Measurements from ENCODE around the gene CNTNAP2.

DNA sequence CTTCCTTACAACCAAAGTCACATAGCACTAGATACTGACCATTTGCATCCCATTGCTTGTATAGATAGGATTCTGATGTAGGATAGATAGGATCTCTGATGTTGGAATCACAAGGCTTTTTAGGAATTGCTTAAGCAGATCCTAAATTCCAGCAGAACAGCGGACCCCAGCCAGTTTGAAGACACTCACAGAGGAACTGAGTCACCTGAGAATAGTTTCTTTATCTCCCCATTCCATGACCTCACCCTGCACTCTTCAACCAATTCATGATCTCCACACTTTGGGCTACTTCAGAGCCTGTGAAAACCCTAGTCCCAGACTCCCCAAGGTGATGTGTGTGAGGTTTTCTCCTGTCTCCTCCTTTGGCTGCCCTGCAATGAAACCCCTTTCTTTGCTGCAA, 179.4 kb downstream of the CNTNAP2 start:
- no peak for TF ChIP-seq ZNF114 (tag by site-specific recombination; IDR thresholded peaks at IDR 0.05)
- TF ChIP-seq, protein P1, sequence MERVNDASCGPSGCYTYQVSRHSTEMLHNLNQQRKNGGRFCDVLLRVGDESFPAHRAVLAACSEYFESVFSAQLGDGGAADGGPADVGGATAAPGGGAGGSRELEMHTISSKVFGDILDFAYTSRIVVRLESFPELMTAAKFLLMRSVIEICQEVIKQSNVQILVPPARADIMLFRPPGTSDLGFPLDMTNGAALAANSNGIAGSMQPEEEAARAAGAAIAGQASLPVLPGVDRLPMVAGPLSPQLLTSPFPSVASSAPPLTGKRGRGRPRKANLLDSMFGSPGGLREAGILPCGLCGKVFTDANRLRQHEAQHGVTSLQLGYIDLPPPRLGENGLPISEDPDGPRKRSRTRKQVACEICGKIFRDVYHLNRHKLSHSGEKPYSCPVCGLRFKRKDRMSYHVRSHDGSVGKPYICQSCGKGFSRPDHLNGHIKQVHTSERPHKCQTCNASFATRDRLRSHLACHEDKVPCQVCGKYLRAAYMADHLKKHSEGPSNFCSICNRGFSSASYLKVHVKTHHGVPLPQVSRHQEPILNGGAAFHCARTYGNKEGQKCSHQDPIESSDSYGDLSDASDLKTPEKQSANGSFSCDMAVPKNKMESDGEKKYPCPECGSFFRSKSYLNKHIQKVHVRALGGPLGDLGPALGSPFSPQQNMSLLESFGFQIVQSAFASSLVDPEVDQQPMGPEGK (tag by site-specific recombination; IDR thresholded peaks at IDR 0.05): no peak
- no peak for TF ChIP-seq ZNF23 (tag by site-specific recombination; IDR thresholded peaks at IDR 0.05; ENCODE audit: borderline replicate concordance)
- TF ChIP-seq, protein P2, sequence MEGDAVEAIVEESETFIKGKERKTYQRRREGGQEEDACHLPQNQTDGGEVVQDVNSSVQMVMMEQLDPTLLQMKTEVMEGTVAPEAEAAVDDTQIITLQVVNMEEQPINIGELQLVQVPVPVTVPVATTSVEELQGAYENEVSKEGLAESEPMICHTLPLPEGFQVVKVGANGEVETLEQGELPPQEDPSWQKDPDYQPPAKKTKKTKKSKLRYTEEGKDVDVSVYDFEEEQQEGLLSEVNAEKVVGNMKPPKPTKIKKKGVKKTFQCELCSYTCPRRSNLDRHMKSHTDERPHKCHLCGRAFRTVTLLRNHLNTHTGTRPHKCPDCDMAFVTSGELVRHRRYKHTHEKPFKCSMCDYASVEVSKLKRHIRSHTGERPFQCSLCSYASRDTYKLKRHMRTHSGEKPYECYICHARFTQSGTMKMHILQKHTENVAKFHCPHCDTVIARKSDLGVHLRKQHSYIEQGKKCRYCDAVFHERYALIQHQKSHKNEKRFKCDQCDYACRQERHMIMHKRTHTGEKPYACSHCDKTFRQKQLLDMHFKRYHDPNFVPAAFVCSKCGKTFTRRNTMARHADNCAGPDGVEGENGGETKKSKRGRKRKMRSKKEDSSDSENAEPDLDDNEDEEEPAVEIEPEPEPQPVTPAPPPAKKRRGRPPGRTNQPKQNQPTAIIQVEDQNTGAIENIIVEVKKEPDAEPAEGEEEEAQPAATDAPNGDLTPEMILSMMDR (tag by site-specific recombination; IDR thresholded peaks at IDR 0.05): no peak
- TF ChIP-seq ZNF121 (tag by site-specific recombination; IDR thresholded peaks at IDR 0.05): no peak
- no peak for TF ChIP-seq ZNF24 (tag by site-specific recombination; IDR thresholded peaks at IDR 0.05)
- TF ChIP-seq, protein P3, sequence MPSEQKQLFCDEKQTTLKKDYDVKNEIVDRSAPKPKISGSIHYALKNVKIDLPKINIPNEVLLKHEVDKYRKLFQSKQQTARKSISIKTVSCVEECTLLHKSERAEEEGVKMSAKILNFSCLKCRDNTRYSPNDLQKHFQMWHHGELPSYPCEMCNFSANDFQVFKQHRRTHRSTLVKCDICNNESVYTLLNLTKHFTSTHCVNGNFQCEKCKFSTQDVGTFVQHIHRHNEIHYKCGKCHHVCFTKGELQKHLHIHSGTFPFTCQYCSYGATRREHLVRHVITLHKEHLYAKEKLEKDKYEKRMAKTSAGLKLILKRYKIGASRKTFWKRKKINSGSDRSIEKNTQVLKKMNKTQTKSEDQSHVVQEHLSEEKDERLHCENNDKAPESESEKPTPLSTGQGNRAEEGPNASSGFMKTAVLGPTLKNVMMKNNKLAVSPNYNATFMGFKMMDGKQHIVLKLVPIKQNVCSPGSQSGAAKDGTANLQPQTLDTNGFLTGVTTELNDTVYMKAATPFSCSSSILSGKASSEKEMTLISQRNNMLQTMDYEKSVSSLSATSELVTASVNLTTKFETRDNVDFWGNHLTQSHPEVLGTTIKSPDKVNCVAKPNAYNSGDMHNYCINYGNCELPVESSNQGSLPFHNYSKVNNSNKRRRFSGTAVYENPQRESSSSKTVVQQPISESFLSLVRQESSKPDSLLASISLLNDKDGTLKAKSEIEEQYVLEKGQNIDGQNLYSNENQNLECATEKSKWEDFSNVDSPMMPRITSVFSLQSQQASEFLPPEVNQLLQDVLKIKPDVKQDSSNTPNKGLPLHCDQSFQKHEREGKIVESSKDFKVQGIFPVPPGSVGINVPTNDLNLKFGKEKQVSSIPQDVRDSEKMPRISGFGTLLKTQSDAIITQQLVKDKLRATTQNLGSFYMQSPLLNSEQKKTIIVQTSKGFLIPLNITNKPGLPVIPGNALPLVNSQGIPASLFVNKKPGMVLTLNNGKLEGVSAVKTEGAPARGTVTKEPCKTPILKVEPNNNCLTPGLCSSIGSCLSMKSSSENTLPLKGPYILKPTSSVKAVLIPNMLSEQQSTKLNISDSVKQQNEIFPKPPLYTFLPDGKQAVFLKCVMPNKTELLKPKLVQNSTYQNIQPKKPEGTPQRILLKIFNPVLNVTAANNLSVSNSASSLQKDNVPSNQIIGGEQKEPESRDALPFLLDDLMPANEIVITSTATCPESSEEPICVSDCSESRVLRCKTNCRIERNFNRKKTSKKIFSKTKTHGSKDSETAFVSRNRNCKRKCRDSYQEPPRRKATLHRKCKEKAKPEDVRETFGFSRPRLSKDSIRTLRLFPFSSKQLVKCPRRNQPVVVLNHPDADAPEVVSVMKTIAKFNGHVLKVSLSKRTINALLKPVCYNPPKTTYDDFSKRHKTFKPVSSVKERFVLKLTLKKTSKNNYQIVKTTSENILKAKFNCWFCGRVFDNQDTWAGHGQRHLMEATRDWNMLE (tag by site-specific recombination; conservative IDR thresholded peaks at IDR 0.05; ENCODE audit: low read depth): no peak
- TF ChIP-seq, protein P4, sequence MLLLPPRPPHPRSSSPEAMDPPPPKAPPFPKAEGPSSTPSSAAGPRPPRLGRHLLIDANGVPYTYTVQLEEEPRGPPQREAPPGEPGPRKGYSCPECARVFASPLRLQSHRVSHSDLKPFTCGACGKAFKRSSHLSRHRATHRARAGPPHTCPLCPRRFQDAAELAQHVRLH (tag by site-specific recombination; IDR thresholded peaks at IDR 0.05): no peak
- TF ChIP-seq ZNF140 (tag by site-specific recombination; IDR thresholded peaks at IDR 0.05): no peak
- TF ChIP-seq, protein P5, sequence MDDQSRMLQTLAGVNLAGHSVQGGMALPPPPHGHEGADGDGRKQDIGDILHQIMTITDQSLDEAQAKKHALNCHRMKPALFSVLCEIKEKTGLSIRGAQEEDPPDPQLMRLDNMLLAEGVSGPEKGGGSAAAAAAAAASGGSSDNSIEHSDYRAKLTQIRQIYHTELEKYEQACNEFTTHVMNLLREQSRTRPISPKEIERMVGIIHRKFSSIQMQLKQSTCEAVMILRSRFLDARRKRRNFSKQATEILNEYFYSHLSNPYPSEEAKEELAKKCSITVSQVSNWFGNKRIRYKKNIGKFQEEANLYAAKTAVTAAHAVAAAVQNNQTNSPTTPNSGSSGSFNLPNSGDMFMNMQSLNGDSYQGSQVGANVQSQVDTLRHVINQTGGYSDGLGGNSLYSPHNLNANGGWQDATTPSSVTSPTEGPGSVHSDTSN (CRISPR knock-in tag; IDR thresholded peaks at IDR 0.05): no peak
- TF ChIP-seq, protein P6, sequence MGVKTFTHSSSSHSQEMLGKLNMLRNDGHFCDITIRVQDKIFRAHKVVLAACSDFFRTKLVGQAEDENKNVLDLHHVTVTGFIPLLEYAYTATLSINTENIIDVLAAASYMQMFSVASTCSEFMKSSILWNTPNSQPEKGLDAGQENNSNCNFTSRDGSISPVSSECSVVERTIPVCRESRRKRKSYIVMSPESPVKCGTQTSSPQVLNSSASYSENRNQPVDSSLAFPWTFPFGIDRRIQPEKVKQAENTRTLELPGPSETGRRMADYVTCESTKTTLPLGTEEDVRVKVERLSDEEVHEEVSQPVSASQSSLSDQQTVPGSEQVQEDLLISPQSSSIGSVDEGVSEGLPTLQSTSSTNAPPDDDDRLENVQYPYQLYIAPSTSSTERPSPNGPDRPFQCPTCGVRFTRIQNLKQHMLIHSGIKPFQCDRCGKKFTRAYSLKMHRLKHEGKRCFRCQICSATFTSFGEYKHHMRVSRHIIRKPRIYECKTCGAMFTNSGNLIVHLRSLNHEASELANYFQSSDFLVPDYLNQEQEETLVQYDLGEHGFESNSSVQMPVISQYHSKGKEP (tag by site-specific recombination; IDR thresholded peaks at IDR 0.05): no peak
- TF ChIP-seq IKZF3 (tag by site-specific recombination; IDR thresholded peaks at IDR 0.05): no peak
